ENCODE measurements around the gene DLG2. TPM values are rescaled to one million over a fixed set of nuclear protein-coding genes. Genes with fewer than 3 reads are reported as not detected.

Gene DLG2
- total RNA-seq, 2 experiments from 2014 or later = 6.9 to 8.2 TPM

GRCh38 chr11:84947970-84948580, 679.1 kb downstream of the DLG2 start:
- DNase-seq (ENCODE audit: low spot score) = no peak
- no peak overlapping the region for H2AFZ ChIP-seq (ENCODE audit: low read length)
- POLR2A ChIA-PET = interaction anchor here (0.6 kb wide), 1 partner anchor 148 kb away, joined by 3 read pairs; no protein-coding TSS in a partner anchor

GRCh38 chr11:84947070-84947469, 680.1 kb downstream of the DLG2 start:
- intact Hi-C loops (cut with micrococcal nuclease; ENCODE audit: unreplicated experiment) = no loop called here
- TF ChIP-seq EZH2phosphoT487 (IDR thresholded peaks at IDR 0.05; ENCODE audit: borderline replicate concordance, low read depth, low read length) (no peak), CTCF (conservative IDR thresholded peaks at IDR 0.05; ENCODE audit: low read length) (0 out of 2 replicates have a peak, but pooled peaks have one; percentile 18)
- Histone ChIP-seq H3K4me1 (ENCODE audit: insufficient read depth, low read length, poor library complexity, severe bottlenecking) (no peaks in the 10 kb centered on the region), H3K9me2 (ENCODE audit: insufficient read depth, low read length) (no peaks in the 10 kb centered on the region), H3K9me3 (ENCODE audit: low read length) (no peaks in the 10 kb centered on the region), H3K27ac (ENCODE audit: low read depth, low read length, poor library complexity, severe bottlenecking) (no peak overlapping the region), H2AFZ (ENCODE audit: low read length) (no peak overlapping the region), H3K4me2 (ENCODE audit: low read length) (no peak overlapping the region), H3K4me3 (ENCODE audit: low read depth, low read length, poor library complexity, severe bottlenecking) (no peak overlapping the region), H3K79me2 (ENCODE audit: insufficient read depth, low read depth, low read length) (no peaks in the 10 kb centered on the region), H3K36me3 (ENCODE audit: insufficient read depth, low read length) (no peaks in the 10 kb centered on the region), H4K20me1 (ENCODE audit: insufficient read depth, low read length) (no peaks in the 10 kb centered on the region)
- no peak for DNase-seq (ENCODE audit: low spot score)
- no TSS peak for BruUV-seq (replicated peaks)
- ChIA-PET POLR2A (no interaction called here), CTCF (ENCODE audit: unreplicated experiment) (no interaction called here)

More at GRCh38 chr11:84947970-84948580, 679.1 kb downstream of the DLG2 start:
- CTCF ChIA-PET (ENCODE audit: unreplicated experiment) = no interaction called here
- TF ChIP-seq CTCF (conservative IDR thresholded peaks at IDR 0.05; ENCODE audit: low read length) = no peak
- no peak for TF ChIP-seq EZH2phosphoT487 (IDR thresholded peaks at IDR 0.05; ENCODE audit: borderline replicate concordance, low read depth, low read length)
- no peaks in the 10 kb centered on the region for H3K36me3 ChIP-seq (ENCODE audit: insufficient read depth, low read length)
- no peaks in the 10 kb centered on the region for H4K20me1 ChIP-seq (ENCODE audit: insufficient read depth, low read length)
- H3K4me2 ChIP-seq (ENCODE audit: low read length) = no peak overlapping the region
- no peaks in the 10 kb centered on the region for H3K9me3 ChIP-seq (ENCODE audit: low read length)
- intact Hi-C loops (cut with micrococcal nuclease; ENCODE audit: unreplicated experiment) = no loop called here
- H3K4me1 ChIP-seq (ENCODE audit: insufficient read depth, low read length, poor library complexity, severe bottlenecking) = no peaks in the 10 kb centered on the region
- BruUV-seq (replicated peaks) = no TSS peak
- no peak overlapping the region for H3K4me3 ChIP-seq (ENCODE audit: low read depth, low read length, poor library complexity, severe bottlenecking)
- H3K79me2 ChIP-seq (ENCODE audit: insufficient read depth, low read depth, low read length) = no peaks in the 10 kb centered on the region
- no peak overlapping the region for H3K27ac ChIP-seq (ENCODE audit: low read depth, low read length, poor library complexity, severe bottlenecking)
- no peaks in the 10 kb centered on the region for H3K9me2 ChIP-seq (ENCODE audit: insufficient read depth, low read length)

GRCh38 chr11:84930863-84931262, 696.3 kb downstream of the DLG2 start:
- no peak for TF ChIP-seq EZH2phosphoT487 (IDR thresholded peaks at IDR 0.05; ENCODE audit: borderline replicate concordance, low read depth, low read length)
- no peak for TF ChIP-seq CTCF (conservative IDR thresholded peaks at IDR 0.05; ENCODE audit: low read length)
- no peaks in the 10 kb centered on the region for H3K4me1 ChIP-seq (ENCODE audit: insufficient read depth, low read length, poor library complexity, severe bottlenecking)
- ChIA-PET POLR2A (no interaction called here), CTCF (ENCODE audit: unreplicated experiment) (no interaction called here)
- BruUV-seq (replicated peaks) = no TSS peak
- H3K9me2 ChIP-seq (ENCODE audit: insufficient read depth, low read length) = no peaks in the 10 kb centered on the region
- no peaks in the 10 kb centered on the region for H4K20me1 ChIP-seq (ENCODE audit: insufficient read depth, low read length)
- no peak for DNase-seq (ENCODE audit: low spot score)
- H3K9me3 ChIP-seq (ENCODE audit: low read length) = no peaks in the 10 kb centered on the region
- intact Hi-C loops (cut with micrococcal nuclease; ENCODE audit: unreplicated experiment) = no loop called here
- no peak overlapping the region for H3K4me2 ChIP-seq (ENCODE audit: low read length)
- no peak overlapping the region for H3K4me3 ChIP-seq (ENCODE audit: low read depth, low read length, poor library complexity, severe bottlenecking)
- H3K36me3 ChIP-seq (ENCODE audit: insufficient read depth, low read length) = no peaks in the 10 kb centered on the region
- H2AFZ ChIP-seq (ENCODE audit: low read length) = no peak overlapping the region
- no peak overlapping the region for H3K27ac ChIP-seq (ENCODE audit: low read depth, low read length, poor library complexity, severe bottlenecking)
- no peaks in the 10 kb centered on the region for H3K79me2 ChIP-seq (ENCODE audit: insufficient read depth, low read depth, low read length)
